GM23338 (cell line): ENCODE results near the gene NPAP1. TPM values are rescaled to one million over a fixed set of nuclear protein-coding genes. Genes with fewer than 3 reads are reported as not detected.

Source experiments
- ATAC-seq: fragments of 200-7000 bp; cut with Tn5 transposase; 3 replicates; pipeline ENCODE4 v1.9.1; 2020
- DNase-seq: peaks from one replicate; pipeline ENCODE4 v3.0.0-alpha.2; 2015; ENCODE audit warnings: low spot score
- H2AFZ ChIP-seq: fragments of 200-600 bp; sonication (generic); 2 replicates; pipeline ENCODE4 v1.8.0; 2016; ENCODE audit warnings: antibody characterized with exemption, mild to moderate bottlenecking, moderate library complexity
- H3F3A ChIP-seq: fragments of 200-600 bp; sonication (generic); replicated peaks from 2 replicates; pipeline ENCODE4 v1.8.0; 2017; ENCODE audit warnings: antibody characterized with exemption, mixed run types, low read depth
- H3K27ac ChIP-seq: fragments of 200-600 bp; sonication (generic); 2 replicates; pipeline ENCODE4 v1.6.1; 2016; ENCODE audit warnings: low read depth
- H3K27me3 ChIP-seq: fragments of 200-600 bp; sonication (generic); 2 replicates; pipeline ENCODE4 v1.8.0; 2016; ENCODE audit warnings: mild to moderate bottlenecking, mixed run types, moderate library complexity; ENCODE audit not compliant: insufficient read depth
- H3K36me3 ChIP-seq: fragments of 200-600 bp; sonication (generic); 2 replicates; pipeline ENCODE4 v1.8.0; 2016; ENCODE audit warnings: mild to moderate bottlenecking; ENCODE audit not compliant: insufficient read depth
- H3K4me1 ChIP-seq: fragments of 200-600 bp; sonication (generic); 2 replicates; pipeline ENCODE4 v1.8.0; 2016; ENCODE audit warnings: mild to moderate bottlenecking, moderate library complexity; ENCODE audit not compliant: insufficient read depth
- H3K4me2 ChIP-seq: fragments of 200-600 bp; sonication (generic); 2 replicates; pipeline ENCODE4 v1.7.1; 2017; ENCODE audit warnings: mixed run types
- H3K4me3 ChIP-seq: fragments of 200-600 bp; sonication (generic); 2 replicates; pipeline ENCODE4 v1.6.1; 2016; ENCODE audit warnings: mixed run types
- H3K79me2 ChIP-seq: fragments of 200-600 bp; sonication (generic); replicated peaks from 2 replicates; pipeline ENCODE4 v1.8.0; 2017; ENCODE audit warnings: mild to moderate bottlenecking; ENCODE audit not compliant: insufficient read depth
- H3K9me2 ChIP-seq: fragments of 200-600 bp; sonication (generic); 2 replicates; pipeline ENCODE4 v1.8.0; 2017; ENCODE audit not compliant: insufficient read depth
- H4K20me1 ChIP-seq: fragments of 200-600 bp; sonication (generic); replicated peaks from 2 replicates; pipeline ENCODE4 v1.8.0; 2017; ENCODE audit warnings: mild to moderate bottlenecking; ENCODE audit not compliant: insufficient read depth
- H3K27ac Mint-ChIP-seq: 2 replicates; pipeline ENCODE4 v1.8.0; 2020; ENCODE audit warnings: inconsistent platforms, mild to moderate bottlenecking, moderate library complexity, mixed read lengths
- H3K27me3 Mint-ChIP-seq: 3 replicates; pipeline ENCODE4 v1.8.0; 2022; ENCODE audit warnings: low read depth, mild to moderate bottlenecking, moderate library complexity, mixed read lengths, inconsistent platforms; ENCODE audit not compliant: insufficient read depth, poor library complexity
- H3K36me3 Mint-ChIP-seq: 3 replicates; pipeline ENCODE4 v1.8.0; 2021; ENCODE audit warnings: low read depth, mild to moderate bottlenecking, inconsistent platforms, moderate library complexity, mixed read lengths
- H3K4me1 Mint-ChIP-seq: 3 replicates; pipeline ENCODE4 v1.8.0; 2020; ENCODE audit warnings: mild to moderate bottlenecking, inconsistent platforms, mixed read lengths
- H3K4me3 Mint-ChIP-seq: 3 replicates; pipeline ENCODE4 v1.8.0; 2021; ENCODE audit warnings: moderate library complexity, mild to moderate bottlenecking, inconsistent platforms, mixed read lengths
- H3K9me3 Mint-ChIP-seq: 3 replicates; pipeline ENCODE4 v1.8.0; 2020; ENCODE audit warnings: moderate library complexity, mild to moderate bottlenecking, inconsistent platforms, mixed read lengths
- CREB1 ChIP-seq: fragments of 250-450 bp; sonication (Bioruptor Pico); IDR thresholded peaks from 2 replicates; pipeline ENCODE4 v1.5.0; 2020; ENCODE audit warnings: low read depth, mild to moderate bottlenecking, moderate library complexity
- EZH2phosphoT487 ChIP-seq: fragments of 200-600 bp; sonication (generic); IDR thresholded peaks from one replicate; pipeline ENCODE4 v1.8.1; 2018; ENCODE audit warnings: antibody characterized with exemption; ENCODE audit not compliant: unreplicated experiment
- STAT1 ChIP-seq: IDR thresholded peaks from one replicate; pipeline ENCODE4 v1.6.1; 2016; ENCODE audit warnings: antibody characterized with exemption; ENCODE audit not compliant: unreplicated experiment
- ZNF114 ChIP-seq: fragments of 250-450 bp; sonication (Bioruptor Pico); IDR thresholded peaks from 2 replicates; pipeline ENCODE4 v1.5.0; 2020; ENCODE audit warnings: mild to moderate bottlenecking, moderate library complexity
- long read RNA-seq: library from polyadenylated mRNA; unstranded; transcript quantifications from one replicate; pipeline ENCODE4 v2.0.0, GENCODE V29; 2020; ENCODE audit not compliant: unreplicated experiment
- polyA plus RNA-seq: library from polyadenylated mRNA; unstranded; fragments of >200 nt; fragmentation: Nextera tagmentation; extraction: Ambion mirVana; gene quantifications from 2 replicates; pipeline ENCODE4 v1.2.1, GENCODE V29; 2016
- total RNA-seq: library from RNA; depleted of rRNA; stranded (reverse); fragments of >200 nt; shearing (Covaris generic); gene quantifications from 2 replicates; pipeline ENCODE4 v1.2.3, GENCODE V29; 2014; rRNA removed
- TF ChIP-seq, protein P1 (sequence below), 2 experiments: fragments of 200-600 bp in 1 of 2; sonication (generic) in 1 of 2; conservative IDR thresholded peaks; 2 replicates each; pipeline versions ENCODE4 v1.5.1 to v1.6.1; 2016 to 2017; ENCODE audit warnings: antibody characterized with exemption in 2 of 2, low read depth in 2 of 2, mild to moderate bottlenecking in 2 of 2, moderate library complexity in 1 of 2
- TF ChIP-seq, protein P2 (sequence below): fragments of 250-450 bp; sonication (Bioruptor Pico); IDR thresholded peaks from 2 replicates; pipeline ENCODE4 v1.5.0; 2020; ENCODE audit warnings: mild to moderate bottlenecking, moderate library complexity

The NPAP1 gene, protein sequence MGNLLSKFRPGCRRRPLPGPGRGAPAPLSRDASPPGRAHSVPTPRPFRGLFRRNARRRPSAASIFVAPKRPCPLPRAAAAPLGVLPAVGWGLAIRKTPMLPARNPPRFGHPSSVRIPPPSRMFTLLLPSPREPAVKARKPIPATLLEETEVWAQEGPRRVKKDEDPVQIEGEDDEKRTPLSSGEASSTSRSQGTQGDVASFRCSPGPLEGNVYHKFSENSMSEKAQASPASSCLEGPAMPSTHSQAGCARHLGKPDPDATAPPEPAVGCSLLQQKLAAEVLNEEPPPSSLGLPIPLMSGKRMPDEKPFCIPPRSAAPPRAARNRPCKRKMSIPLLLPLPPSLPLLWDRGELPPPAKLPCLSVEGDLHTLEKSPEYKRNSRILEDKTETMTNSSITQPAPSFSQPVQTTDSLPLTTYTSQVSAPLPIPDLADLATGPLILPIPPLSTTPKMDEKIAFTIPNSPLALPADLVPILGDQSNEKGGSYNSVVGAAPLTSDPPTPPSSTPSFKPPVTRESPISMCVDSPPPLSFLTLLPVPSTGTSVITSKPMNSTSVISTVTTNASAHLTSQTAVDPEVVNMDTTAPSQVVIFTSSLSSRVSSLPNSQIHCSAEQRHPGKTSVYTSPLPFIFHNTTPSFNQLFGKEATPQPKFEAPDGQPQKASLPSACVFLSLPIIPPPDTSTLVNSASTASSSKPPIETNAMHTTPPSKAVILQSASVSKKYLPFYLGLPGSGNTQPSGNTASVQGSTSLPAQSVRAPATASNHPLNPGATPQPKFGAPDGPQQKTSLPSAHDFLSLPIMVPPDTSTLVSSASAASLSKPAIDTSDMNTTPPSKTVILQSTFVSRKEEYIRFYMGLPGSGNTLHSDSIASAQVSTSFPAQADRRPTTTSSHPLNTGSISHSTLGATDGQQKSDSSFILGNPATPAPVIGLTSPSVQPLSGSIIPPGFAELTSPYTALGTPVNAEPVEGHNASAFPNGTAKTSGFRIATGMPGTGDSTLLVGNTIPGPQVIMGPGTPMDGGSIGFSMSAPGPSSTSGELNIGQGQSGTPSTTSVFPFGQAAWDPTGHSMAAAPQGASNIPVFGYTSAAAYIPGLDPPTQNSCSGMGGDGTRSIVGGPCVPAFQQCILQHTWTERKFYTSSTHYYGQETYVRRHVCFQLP
- 0.24 and 0.47 TPM in 2 replicates for total RNA-seq
- polyA plus RNA-seq = 0.10 TPM in 2 replicates
- long read RNA-seq = 0 reads

DNA sequence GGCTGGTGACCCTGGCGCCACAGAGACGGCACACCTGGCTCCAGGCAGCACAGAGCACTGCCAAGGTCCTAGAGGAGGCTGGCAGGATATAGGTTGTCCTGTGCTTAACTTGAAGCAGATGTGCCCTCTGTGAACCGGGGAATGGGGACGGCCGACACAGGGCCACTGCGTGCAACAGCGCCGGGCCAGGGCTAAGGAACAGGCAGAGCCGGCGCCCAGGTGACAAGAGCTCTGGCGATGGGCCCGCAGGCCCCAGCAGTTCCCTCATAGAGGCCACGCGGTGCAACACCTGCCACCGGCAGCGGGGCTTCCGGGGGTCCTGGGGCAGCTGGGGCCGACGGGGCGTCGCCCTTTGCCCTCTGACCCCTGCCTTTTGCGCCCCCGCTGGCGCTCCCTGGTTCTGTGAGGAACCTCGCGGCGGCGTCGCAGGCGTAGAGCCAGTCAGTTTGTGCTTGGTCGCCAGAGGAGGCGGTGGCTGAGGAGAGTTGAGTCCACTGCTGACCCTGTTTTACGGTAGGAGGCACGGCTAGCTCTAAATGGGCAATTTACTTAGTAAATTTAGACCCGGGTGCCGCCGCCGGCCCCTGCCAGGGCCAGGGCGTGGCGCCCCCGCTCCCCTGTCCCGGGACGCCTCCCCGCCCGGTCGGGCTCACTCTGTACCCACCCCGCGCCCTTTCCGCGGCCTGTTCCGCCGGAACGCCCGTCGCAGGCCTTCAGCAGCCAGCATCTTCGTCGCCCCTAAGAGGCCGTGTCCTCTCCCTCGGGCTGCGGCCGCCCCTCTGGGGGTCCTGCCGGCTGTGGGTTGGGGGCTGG, at the start of gene NPAP1:
Gene NPAP1, plus strand, starts transcription at position 444 of the 813 bp plus-strand sequence. Its CDS starts 93 bp downstream, at position 537.
- ATAC-seq (no peak), DNase-seq (peak; percentile 11)
- no peaks in the 10 kb centered on the region for H3K4me1 Mint-ChIP-seq

More for the DNA sequence above, at the start of gene NPAP1:
- Histone ChIP-seq H3F3A (no peaks in the 10 kb centered on the region), H4K20me1 (no peaks in the 10 kb centered on the region), H3K27ac (no peak within 1 kb of the TSS), H2AFZ (peak within 1 kb of the TSS; percentile 66; the same call in 1 of the 2 replicates), H3K27me3 (no peaks in the 10 kb centered on the region), H3K4me3 (no peak within 1 kb of the TSS), H3K79me2 (no peaks in the 10 kb centered on the region), H3K4me1 (no peaks in the 10 kb centered on the region), H3K9me2 (no peaks in the 10 kb centered on the region), H3K36me3 (no peaks in the 10 kb centered on the region), H3K4me2 (no peak within 1 kb of the TSS)
- H3K4me3 Mint-ChIP-seq = no peak within 1 kb of the TSS
- peaks cover 69% of the 10 kb centered on the region for H3K9me3 Mint-ChIP-seq
- H3K27ac Mint-ChIP-seq = no peak within 1 kb of the TSS
- H3K27me3 Mint-ChIP-seq = peaks cover 9% of the 10 kb centered on the region
- H3K36me3 Mint-ChIP-seq = peaks cover 11% of the 10 kb centered on the region
- TF ChIP-seq ZNF114 (CRISPR knock-in tag) (no peak), STAT1 (no peak), CREB1 (CRISPR knock-in tag) (no peak), EZH2phosphoT487 (no peak)
- TF ChIP-seq, protein P1, sequence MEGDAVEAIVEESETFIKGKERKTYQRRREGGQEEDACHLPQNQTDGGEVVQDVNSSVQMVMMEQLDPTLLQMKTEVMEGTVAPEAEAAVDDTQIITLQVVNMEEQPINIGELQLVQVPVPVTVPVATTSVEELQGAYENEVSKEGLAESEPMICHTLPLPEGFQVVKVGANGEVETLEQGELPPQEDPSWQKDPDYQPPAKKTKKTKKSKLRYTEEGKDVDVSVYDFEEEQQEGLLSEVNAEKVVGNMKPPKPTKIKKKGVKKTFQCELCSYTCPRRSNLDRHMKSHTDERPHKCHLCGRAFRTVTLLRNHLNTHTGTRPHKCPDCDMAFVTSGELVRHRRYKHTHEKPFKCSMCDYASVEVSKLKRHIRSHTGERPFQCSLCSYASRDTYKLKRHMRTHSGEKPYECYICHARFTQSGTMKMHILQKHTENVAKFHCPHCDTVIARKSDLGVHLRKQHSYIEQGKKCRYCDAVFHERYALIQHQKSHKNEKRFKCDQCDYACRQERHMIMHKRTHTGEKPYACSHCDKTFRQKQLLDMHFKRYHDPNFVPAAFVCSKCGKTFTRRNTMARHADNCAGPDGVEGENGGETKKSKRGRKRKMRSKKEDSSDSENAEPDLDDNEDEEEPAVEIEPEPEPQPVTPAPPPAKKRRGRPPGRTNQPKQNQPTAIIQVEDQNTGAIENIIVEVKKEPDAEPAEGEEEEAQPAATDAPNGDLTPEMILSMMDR (conservative IDR thresholded peaks at IDR 0.05; ENCODE audit: low read depth in 2 of 2) = no peak
- TF ChIP-seq, protein P2, sequence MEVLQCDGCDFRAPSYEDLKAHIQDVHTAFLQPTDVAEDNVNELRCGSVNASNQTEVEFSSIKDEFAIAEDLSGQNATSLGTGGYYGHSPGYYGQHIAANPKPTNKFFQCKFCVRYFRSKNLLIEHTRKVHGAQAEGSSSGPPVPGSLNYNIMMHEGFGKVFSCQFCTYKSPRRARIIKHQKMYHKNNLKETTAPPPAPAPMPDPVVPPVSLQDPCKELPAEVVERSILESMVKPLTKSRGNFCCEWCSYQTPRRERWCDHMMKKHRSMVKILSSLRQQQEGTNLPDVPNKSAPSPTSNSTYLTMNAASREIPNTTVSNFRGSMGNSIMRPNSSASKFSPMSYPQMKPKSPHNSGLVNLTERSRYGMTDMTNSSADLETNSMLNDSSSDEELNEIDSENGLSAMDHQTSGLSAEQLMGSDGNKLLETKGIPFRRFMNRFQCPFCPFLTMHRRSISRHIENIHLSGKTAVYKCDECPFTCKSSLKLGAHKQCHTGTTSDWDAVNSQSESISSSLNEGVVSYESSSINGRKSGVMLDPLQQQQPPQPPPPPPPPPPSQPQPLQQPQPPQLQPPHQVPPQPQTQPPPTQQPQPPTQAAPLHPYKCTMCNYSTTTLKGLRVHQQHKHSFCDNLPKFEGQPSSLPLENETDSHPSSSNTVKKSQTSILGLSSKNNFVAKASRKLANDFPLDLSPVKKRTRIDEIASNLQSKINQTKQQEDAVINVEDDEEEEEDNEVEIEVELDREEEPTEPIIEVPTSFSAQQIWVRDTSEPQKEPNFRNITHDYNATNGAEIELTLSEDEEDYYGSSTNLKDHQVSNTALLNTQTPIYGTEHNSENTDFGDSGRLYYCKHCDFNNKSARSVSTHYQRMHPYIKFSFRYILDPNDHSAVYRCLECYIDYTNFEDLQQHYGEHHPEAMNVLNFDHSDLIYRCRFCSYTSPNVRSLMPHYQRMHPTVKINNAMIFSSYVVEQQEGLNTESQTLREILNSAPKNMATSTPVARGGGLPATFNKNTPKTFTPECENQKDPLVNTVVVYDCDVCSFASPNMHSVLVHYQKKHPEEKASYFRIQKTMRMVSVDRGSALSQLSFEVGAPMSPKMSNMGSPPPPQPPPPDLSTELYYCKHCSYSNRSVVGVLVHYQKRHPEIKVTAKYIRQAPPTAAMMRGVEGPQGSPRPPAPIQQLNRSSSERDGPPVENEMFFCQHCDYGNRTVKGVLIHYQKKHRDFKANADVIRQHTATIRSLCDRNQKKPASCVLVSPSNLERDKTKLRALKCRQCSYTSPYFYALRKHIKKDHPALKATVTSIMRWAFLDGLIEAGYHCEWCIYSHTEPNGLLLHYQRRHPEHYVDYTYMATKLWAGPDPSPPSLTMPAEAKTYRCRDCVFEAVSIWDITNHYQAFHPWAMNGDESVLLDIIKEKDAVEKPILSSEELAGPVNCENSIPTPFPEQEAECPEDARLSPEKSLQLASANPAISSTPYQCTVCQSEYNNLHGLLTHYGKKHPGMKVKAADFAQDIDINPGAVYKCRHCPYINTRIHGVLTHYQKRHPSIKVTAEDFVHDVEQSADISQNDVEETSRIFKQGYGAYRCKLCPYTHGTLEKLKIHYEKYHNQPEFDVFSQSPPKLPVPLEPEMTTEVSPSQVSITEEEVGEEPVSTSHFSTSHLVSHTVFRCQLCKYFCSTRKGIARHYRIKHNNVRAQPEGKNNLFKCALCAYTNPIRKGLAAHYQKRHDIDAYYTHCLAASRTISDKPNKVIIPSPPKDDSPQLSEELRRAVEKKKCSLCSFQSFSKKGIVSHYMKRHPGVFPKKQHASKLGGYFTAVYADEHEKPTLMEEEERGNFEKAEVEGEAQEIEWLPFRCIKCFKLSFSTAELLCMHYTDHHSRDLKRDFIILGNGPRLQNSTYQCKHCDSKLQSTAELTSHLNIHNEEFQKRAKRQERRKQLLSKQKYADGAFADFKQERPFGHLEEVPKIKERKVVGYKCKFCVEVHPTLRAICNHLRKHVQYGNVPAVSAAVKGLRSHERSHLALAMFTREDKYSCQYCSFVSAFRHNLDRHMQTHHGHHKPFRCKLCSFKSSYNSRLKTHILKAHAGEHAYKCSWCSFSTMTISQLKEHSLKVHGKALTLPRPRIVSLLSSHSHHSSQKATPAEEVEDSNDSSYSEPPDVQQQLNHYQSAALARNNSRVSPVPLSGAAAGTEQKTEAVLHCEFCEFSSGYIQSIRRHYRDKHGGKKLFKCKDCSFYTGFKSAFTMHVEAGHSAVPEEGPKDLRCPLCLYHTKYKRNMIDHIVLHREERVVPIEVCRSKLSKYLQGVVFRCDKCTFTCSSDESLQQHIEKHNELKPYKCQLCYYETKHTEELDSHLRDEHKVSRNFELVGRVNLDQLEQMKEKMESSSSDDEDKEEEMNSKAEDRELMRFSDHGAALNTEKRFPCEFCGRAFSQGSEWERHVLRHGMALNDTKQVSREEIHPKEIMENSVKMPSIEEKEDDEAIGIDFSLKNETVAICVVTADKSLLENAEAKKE (CRISPR knock-in tag) = no peak
